Measurements from ENCODE around the gene PTPRG.

The PTPRG gene

DNA sequence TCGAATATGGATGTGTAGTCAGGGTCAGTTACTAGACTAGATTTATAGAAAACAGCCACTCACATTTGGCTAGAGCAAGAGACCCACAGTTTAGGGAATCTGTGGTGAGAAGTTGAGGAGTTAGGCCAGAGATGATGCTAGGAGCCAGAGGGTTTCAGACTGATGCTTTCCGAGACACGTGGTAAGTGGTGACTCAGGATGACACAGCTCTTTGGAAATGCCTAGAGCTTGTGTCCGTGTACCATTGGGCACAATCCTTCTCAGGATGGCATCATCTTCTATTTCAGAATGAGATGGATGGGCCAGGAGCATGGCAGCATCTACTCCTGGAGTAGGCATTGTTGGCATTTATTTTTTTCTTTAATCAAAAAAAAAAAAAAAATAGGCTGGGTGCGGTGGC, 28.5 kb downstream of the PTPRG start:
- no peak for DNase-seq (ENCODE audit: low read depth in 2 of 2)

GRCh38 chr3:61591300-61591699, 29.9 kb downstream of the PTPRG start:
- no peak for DNase-seq (ENCODE audit: low read depth in 2 of 2)

DNA sequence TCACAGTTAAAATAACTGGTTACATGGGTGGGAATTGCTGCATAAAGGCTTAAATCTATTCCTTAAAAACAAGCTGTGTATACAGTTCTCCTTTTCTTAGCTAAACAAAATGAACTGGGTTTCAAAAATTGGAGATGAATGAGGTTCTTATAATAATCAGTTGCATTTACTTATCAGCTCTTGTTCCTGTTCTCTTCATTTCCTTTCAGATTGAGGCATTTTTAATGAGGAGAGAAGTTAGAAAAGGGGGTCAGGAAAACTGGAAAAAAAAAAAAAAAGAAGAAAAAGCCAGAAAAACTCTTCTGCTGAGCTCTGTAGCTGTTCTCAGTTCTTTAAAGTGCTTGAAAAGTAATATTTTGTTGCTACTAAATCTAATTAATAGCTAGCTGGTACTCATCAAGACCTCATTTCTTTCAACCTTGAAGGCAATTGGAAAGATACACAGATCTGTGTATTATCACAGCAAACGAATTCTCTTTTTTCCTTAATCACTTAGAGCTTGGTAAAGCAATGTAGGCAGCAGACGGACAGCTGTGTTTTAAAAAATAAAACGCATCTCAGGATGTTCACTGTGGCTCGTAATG, 32.2 kb downstream of the PTPRG start:
- no peak for DNase-seq (ENCODE audit: low read depth in 2 of 2)

DNA sequence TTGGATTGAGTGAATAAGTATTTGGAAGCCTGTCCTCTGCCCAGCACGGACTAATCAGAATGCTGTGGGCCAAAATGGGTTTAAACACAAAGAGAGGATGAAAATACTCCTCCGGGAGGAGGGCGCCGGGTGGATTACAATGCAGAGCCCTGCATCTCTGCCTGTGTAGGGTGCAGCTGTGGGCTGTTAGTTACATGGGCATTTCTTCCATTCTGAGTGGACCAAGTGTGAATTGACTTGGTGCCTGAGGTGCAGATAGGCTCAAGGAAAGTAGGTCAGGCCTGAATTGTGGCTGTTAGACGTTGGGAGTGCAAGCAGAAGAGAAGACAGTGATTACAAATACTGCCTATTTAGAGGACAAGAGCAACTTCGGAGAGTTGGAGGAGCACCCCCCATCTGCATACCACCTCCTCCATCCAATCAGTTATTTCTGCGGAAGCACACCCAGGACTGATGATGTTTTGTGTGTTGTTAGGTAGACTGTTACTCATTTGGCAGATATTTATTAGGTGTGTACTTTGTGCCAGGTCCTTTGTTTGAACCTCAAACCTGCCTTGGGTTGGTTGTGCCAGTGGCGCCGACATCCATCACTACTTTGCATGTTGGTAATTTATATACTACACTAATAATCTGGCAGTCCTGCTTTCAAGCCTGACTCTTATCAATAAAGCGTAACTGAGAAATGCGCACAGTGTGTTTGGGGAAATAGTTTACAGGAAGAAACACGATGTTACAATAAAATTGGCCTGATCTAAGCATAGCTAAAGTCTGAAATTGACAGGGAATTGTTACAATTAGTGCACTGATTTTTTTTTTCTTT, 33.0 kb downstream of the PTPRG start:
- no peak for DNase-seq (ENCODE audit: low read depth in 2 of 2)

DNA sequence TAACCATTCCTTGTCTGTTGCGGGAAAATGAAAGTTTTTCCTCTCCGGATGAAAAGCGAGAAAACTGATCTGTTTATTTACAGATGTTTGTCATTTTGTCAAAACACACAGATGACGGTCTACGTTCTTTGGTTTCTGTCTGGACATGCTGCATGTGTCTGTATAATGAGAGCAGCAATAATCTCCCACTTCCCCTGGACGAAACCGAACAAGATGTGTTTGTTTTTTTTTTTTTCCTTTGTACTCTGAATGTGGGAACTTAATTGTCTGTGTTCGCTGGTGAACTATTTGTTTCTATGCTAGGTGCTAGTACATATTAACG, 33.6 kb downstream of the PTPRG start:
- no peak for DNase-seq (ENCODE audit: low read depth in 2 of 2)

- DNase-seq (ENCODE audit: low read depth in 2 of 2), result no peak
Measured at GRCh38 chr3:61595288-61595687, 33.9 kb downstream of the PTPRG start.

- DNase-seq (ENCODE audit: low read depth in 2 of 2), result no peak
Measured at GRCh38 chr3:61595826-61596225, 34.5 kb downstream of the PTPRG start.

GRCh38 chr3:61597906-61598305, 36.5 kb downstream of the PTPRG start:
- DNase-seq (ENCODE audit: low read depth in 2 of 2), result no peak

- no peak for DNase-seq (ENCODE audit: low read depth in 2 of 2)
Measured at GRCh38 chr3:61600195-61600594, 38.8 kb downstream of the PTPRG start.

DNA sequence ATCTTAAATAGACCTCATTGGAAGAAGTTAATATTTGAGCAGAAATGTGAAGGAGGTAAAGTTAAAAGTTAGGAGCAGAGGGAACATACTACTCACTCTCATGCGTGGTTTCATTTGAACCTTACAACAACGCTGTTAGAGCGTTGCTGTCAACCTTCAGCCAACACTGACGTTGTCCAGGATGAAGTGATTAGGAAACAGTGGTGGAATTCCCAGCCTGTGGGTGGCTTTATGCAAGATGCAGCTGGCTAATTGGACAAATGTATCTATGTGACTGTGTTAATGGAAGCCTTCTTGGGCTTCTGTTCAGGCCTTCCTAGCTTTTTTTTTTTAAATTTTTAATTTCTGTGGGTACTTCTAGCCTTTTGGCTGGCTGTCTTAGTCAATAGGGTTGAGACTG, 40.5 kb downstream of the PTPRG start:
- no peak for DNase-seq (ENCODE audit: low read depth in 2 of 2)

GRCh38 chr3:61602466-61602865, 41.1 kb downstream of the PTPRG start:
- no peak for DNase-seq (ENCODE audit: low read depth in 2 of 2)

DNA sequence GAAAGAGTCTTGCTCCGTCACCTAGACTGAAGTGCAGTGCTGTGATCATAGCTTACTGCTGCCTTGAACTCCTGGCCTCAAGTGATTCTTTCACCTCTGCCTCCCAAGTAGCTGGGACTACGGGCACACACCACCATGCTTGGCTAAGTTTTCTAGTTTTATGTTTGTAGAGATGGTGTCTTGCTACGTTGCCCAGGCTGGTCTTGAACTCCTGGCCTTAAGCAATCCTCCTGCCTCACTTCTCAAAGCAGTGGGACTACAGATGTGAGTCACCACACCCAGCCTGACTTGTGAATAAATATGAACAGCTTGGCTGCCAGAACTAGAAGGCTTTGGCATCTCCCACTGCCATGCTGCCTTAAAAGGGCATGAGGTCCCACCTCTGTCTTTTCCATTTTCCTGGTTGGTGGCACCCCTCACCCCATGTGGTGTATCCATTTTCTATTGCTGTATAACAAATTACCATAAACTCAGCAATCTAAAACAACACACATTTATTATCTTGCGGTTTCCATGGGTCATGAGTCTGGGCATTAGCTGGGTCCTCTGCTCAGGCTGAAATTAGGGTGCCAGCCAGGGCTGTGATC, 44.3 kb downstream of the PTPRG start:
- no peak for DNase-seq (ENCODE audit: low read depth in 2 of 2)

DNA sequence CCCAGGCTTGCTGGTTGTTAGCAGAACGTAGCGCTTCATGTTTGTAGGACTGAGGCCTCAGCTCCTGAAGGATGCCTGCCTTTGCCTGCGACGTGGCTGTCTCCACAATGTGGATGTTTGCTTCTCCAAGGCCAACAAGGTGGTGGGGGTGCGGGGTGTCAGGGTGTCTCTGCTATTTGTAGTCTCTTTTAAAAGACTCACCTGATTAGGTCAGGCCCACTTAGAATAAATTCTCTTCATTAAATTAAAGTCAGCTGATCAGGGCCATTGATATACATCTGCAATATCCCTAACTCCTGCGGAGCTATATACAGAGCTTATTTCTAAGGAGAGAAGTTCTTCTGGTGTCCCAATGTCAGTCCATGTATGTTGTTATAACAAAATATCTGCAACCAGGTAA, 44.8 kb downstream of the PTPRG start:
- DNase-seq (ENCODE audit: low read depth in 2 of 2), result no peak

DNA sequence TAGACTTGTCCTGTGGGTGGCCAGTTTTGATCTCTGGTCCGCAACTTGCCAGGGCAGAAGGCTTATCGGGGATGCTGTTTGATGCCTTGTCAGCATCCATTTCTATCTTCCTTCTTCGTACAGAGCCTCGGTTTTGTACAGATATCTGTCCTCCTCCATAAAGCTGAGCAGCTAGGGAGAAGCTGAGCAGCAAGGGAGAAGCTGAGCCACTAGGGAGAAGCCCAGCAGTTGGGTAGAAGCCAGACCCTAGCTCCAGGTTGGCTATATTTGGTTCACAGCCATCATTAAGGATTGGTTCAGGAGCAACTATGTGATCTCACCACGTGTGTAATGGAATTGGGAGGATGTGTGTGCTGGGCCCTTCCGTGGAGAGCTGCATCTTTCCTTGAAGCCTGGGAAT, 46.7 kb downstream of the PTPRG start:
- DNase-seq (ENCODE audit: low read depth in 2 of 2), result no peak

- no peak for DNase-seq (ENCODE audit: low read depth in 2 of 2)
Measured at GRCh38 chr3:61608711-61609110, 47.3 kb downstream of the PTPRG start.

- no peak for DNase-seq (ENCODE audit: low read depth in 2 of 2)
Measured at GRCh38 chr3:61610316-61610715, 48.9 kb downstream of the PTPRG start.

- DNase-seq (ENCODE audit: low read depth in 2 of 2), result no peak
Measured at GRCh38 chr3:61612211-61613194, 51.1 kb downstream of the PTPRG start.

GRCh38 chr3:61613666-61614065, 52.3 kb downstream of the PTPRG start:
- DNase-seq (ENCODE audit: low read depth in 2 of 2), result no peak

DNA sequence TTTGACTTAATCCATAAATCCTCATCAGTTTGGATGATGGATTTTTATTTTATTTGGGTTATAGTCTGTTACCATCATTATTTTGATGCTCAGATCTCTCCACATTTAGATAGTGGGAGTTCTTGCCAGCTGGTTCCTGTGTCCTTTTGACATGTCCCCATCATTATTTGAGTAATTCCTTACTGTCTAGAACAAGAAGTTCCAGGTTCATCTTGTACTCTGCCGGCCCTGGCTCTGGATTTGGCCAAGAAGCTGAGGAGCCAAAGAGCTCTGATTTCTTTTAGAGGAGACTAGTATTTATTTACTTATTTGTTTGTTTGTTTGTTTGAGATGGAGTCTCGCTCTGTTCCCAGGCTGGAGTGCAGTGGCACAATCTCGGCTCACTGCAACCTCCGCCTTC, 54.3 kb downstream of the PTPRG start:
- DNase-seq (ENCODE audit: low read depth in 2 of 2), result no peak

- DNase-seq (ENCODE audit: low read depth in 2 of 2), result no peak
Measured at GRCh38 chr3:61616586-61616985, 55.2 kb downstream of the PTPRG start.

GRCh38 chr3:61617041-61617440, 55.7 kb downstream of the PTPRG start:
- no peak for DNase-seq (ENCODE audit: low read depth in 2 of 2)

DNA sequence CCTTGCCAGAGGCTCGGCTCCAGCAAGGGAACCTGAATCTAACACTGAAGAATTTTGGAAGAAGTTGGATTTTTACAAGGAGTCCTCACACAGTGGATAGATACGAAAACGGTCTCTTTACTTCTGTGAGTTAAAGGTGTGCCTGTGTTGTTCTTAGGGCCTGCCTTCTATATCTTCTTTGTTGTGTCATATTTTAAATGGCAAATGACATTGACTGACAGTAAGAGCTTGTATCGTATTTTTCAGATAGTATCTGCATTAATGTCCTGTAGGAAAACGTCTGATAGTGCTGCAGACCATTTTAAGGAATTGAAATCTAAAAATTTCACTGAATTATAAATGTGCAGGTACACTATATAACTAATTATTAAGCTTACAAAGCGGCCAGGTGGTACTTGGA, 56.3 kb downstream of the PTPRG start:
- DNase-seq (ENCODE audit: low read depth in 2 of 2), result no peak

Data from stimulated activated CD8-positive, alpha-beta memory T cell treated with anti-CD3 and anti-CD28 coated beads, Interleukin-15, amount 100 ng/mL, for 48 hours (primary cell).